ENCODE data around the gene CD99.
"Not testable (repeated sequence)": the region's sequence is repeated elsewhere in the genome, so short reads cannot be mapped to it uniquely, and the experiment has no call there.

DNA sequence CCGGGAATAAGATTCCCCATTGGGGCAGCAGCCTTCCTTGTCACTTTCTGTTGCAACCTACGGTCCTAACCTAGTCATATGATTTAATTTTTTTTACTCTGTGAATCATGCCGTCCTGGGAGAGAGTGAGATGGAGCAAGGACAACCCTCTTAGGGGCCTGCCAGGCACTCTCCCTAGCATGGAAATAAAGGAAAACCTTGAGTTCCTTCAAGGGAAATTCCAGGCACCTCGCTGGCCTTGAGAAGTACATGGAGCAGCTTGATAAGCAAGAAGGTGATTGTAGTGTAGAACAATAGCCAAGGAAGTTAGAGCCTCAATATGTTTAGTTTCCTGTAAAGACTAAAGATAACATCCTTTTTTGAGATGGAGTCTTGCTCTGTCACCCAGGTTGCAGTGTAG is 71.6 kb downstream of the CD99 start:
- not testable (repeated sequence) for TF ChIP-seq POLR2A (IDR thresholded peaks at IDR 0.05; ENCODE audit: low read length); GATA1 (IDR thresholded peaks at IDR 0.05; ENCODE audit: low read depth, low read length)
